Testis (tissue), 2 donors: ENCODE results near the gene NEK7.

Source experiments
- CTCF ChIP-seq, 3 experiments: fragments of 450-650 bp in 2 of 3; fragments of 200-600 bp in 1 of 3; sonication (generic) in 1 of 3; IDR thresholded peaks; one replicate each; pipeline ENCODE4 v1.5.1; 2016 to 2019; ENCODE audit warnings: antibody characterized with exemption in 3 of 3, mild to moderate bottlenecking in 2 of 3, moderate library complexity in 1 of 3
- POLR2A ChIP-seq: fragments of 450-650 bp; IDR thresholded peaks from one replicate; pipeline ENCODE4 v1.6.1; 2017; ENCODE audit warnings: antibody characterized with exemption, mild to moderate bottlenecking, moderate library complexity

- TF ChIP-seq POLR2A (no peak), CTCF (IDR thresholded peaks at IDR 0.05) (no peak)
Measured at GRCh38 chr1:198254521-198254920, 97.7 kb downstream of the NEK7 start.
